KMS-11 (cell line): ENCODE data around the gene SLC39A10.
"Not testable (repeated sequence)": the region's sequence is repeated elsewhere in the genome, so short reads cannot be mapped to it uniquely, and the experiment has no call there.

Experiments used
- H2AFZ ChIP-seq: fragments of 200-600 bp; sonication (generic); 2 replicates; pipeline ENCODE4 v1.6.1; 2016; ENCODE audit warnings: antibody characterized with exemption, mixed run types, low read depth
- H3K27ac ChIP-seq: fragments of 200-600 bp; sonication (generic); 2 replicates; pipeline ENCODE4 v1.6.1; 2016; ENCODE audit warnings: mild to moderate bottlenecking, mixed run types
- H3K27me3 ChIP-seq: fragments of 200-600 bp; sonication (generic); 2 replicates; pipeline ENCODE4 v1.6.1; 2017; ENCODE audit warnings: mild to moderate bottlenecking, low read depth, mixed run types, moderate library complexity; ENCODE audit not compliant: insufficient read depth
- H3K36me3 ChIP-seq: fragments of 200-600 bp; sonication (generic); 2 replicates; pipeline ENCODE4 v1.6.1; 2017; ENCODE audit warnings: mild to moderate bottlenecking, mixed run types; ENCODE audit not compliant: insufficient read depth
- H3K4me1 ChIP-seq: fragments of 200-600 bp; sonication (generic); 2 replicates; pipeline ENCODE4 v1.6.1; 2016; ENCODE audit warnings: mild to moderate bottlenecking, low read depth, mixed run types; ENCODE audit not compliant: poor library complexity, severe bottlenecking
- H3K4me2 ChIP-seq: fragments of 200-600 bp; sonication (generic); 2 replicates; pipeline ENCODE4 v1.7.0; 2016; ENCODE audit warnings: mild to moderate bottlenecking, mixed run types
- H3K4me3 ChIP-seq: fragments of 200-600 bp; sonication (generic); IDR thresholded peaks from 2 replicates; pipeline ENCODE4 v1.6.1; 2017; ENCODE audit warnings: low read depth, low read length, mixed read lengths; ENCODE audit not compliant: insufficient read depth
- H3K79me2 ChIP-seq: fragments of 200-600 bp; sonication (generic); 2 replicates; pipeline ENCODE4 v1.6.1; 2016; ENCODE audit warnings: low read depth, mixed run types; ENCODE audit not compliant: insufficient read depth
- H3K9ac ChIP-seq: fragments of 200-600 bp; sonication (generic); 2 replicates; pipeline ENCODE4 v1.6.1; 2016; ENCODE audit warnings: mild to moderate bottlenecking, mixed run types
- H4K20me1 ChIP-seq: fragments of 200-600 bp; sonication (generic); 2 replicates; pipeline ENCODE4 v1.6.1; 2016; ENCODE audit warnings: mild to moderate bottlenecking, mixed run types; ENCODE audit not compliant: insufficient read depth
- TF ChIP-seq, protein P1 (sequence below): fragments of 200-600 bp; sonication (generic); conservative IDR thresholded peaks from 2 replicates; pipeline ENCODE4 v1.6.1; 2017; ENCODE audit warnings: low read depth, mild to moderate bottlenecking, antibody characterized with exemption, low read length, moderate library complexity, mixed read lengths

Gene SLC39A10

DNA sequence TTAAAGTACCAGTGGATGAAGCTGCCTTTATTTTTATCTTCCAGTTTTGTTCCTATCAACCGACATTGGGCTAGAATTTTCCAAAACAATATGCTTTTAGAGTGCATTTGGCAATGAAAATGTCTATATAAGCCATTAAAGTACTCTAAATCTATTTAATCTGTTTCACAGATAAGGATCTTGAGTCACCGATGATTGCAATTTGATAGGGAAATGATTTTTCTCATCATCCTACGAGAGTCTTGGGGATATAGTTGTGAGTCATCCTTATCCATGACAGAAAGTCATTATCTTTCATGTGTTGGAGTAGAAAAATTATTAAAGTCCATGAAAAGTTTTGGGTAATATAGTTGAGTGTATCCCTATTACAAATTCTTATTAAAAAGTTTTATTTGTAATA is 26.1 kb downstream of the SLC39A10 start:
- no peak overlapping the region for H3K27ac ChIP-seq
- no peaks in the 10 kb centered on the region for H3K27me3 ChIP-seq
- no peak overlapping the region for H3K4me2 ChIP-seq
- no peaks in the 10 kb centered on the region for H4K20me1 ChIP-seq
- TF ChIP-seq, protein P1, sequence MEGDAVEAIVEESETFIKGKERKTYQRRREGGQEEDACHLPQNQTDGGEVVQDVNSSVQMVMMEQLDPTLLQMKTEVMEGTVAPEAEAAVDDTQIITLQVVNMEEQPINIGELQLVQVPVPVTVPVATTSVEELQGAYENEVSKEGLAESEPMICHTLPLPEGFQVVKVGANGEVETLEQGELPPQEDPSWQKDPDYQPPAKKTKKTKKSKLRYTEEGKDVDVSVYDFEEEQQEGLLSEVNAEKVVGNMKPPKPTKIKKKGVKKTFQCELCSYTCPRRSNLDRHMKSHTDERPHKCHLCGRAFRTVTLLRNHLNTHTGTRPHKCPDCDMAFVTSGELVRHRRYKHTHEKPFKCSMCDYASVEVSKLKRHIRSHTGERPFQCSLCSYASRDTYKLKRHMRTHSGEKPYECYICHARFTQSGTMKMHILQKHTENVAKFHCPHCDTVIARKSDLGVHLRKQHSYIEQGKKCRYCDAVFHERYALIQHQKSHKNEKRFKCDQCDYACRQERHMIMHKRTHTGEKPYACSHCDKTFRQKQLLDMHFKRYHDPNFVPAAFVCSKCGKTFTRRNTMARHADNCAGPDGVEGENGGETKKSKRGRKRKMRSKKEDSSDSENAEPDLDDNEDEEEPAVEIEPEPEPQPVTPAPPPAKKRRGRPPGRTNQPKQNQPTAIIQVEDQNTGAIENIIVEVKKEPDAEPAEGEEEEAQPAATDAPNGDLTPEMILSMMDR = no peak
- no peak overlapping the region for H3K4me3 ChIP-seq
- no peaks in the 10 kb centered on the region for H3K79me2 ChIP-seq
- no peak overlapping the region for H2AFZ ChIP-seq
- no peak overlapping the region for H3K9ac ChIP-seq
- H3K36me3 ChIP-seq = no peaks in the 10 kb centered on the region
- no peaks in the 10 kb centered on the region for H3K4me1 ChIP-seq

DNA sequence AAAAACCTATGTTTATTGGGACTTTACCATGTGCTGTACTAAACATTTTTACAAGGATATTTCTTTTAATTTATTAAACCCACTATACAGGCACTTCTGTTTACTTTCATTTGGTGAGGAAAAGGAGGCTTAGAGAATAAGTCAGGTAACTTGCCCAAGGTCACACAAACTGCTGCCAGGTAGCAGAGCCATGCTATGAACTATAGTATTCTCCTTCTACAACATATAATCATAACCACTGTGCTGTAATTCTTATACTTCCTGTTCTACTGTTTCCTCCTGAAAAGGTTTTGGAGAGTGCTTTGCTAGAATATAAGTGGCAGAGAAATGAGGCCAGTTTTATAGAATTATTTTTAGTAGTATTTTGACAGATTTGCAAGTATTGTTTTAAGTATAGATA is 29.5 kb downstream of the SLC39A10 start:
- H3K4me2 ChIP-seq = no peak overlapping the region
- H3K4me1 ChIP-seq = no peaks in the 10 kb centered on the region
- TF ChIP-seq, protein P1 = no peak
- no peak overlapping the region for H2AFZ ChIP-seq
- no peaks in the 10 kb centered on the region for H4K20me1 ChIP-seq
- no peak overlapping the region for H3K9ac ChIP-seq
- H3K36me3 ChIP-seq = no peaks in the 10 kb centered on the region
- H3K27ac ChIP-seq = no peak overlapping the region
- no peaks in the 10 kb centered on the region for H3K27me3 ChIP-seq
- no peaks in the 10 kb centered on the region for H3K79me2 ChIP-seq
- no peak overlapping the region for H3K4me3 ChIP-seq

DNA sequence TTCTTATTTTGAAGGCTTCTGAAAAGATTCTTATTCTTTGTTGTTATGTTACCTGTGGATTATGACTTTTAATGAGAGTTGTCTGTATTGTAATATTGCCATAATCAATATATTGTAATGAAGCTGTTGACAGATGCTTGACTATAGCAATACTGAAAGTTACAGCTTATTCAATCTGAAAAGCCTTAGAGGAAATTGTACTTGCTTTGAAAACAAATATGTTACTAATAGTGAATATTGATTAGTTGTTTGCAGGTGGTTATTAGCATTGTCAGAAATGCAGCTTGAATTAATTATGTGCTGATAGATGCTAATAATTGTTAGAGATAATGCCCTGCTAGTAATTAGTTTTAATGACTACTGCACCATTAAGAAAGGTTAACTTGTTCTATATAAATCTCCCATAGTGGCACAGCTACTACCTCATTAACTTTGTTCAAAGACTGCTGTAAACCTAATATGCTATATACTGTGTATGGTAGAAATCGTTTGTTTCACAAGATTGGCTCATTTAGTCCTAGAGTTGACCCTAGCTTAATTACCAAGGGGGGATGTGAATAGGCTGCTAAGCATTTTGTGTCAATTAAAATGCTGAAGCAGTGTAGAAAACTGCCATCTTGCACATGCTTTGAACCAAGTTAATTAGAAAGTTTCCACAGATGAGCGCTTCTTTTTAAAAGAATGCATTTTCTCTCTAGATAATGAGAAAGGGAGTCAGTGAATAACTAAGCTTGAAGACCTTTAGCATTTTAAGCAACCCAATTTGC is 30.5 kb downstream of the SLC39A10 start:
- H3K27ac ChIP-seq = no peak overlapping the region
- no peak overlapping the region for H3K9ac ChIP-seq
- no peaks in the 10 kb centered on the region for H3K36me3 ChIP-seq
- H3K4me2 ChIP-seq = no peak overlapping the region
- H3K4me3 ChIP-seq = no peak overlapping the region
- H2AFZ ChIP-seq = no peak overlapping the region
- TF ChIP-seq, protein P1 = no peak
- H4K20me1 ChIP-seq = no peaks in the 10 kb centered on the region
- no peaks in the 10 kb centered on the region for H3K4me1 ChIP-seq
- H3K79me2 ChIP-seq = no peaks in the 10 kb centered on the region
- H3K27me3 ChIP-seq = no peaks in the 10 kb centered on the region

DNA sequence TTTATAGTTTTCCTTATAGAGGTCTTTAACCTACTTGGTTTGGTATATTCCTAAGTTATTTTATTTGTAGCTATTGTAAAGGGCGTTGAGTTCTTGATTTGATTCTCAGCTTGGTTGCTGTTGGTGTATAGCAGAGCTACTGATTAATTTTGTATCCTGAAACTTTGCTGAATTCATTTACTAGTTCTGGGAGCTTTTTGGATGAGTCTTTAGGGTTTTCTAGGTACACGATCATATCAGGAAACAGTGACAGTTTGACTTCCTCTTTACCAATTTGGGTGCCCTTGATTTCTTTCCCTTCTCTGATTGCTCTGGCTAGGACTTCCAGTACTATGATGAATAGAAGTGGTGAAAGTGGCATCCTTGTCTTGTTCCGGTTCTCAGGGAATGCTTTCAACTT is 35.5 kb downstream of the SLC39A10 start:
- not testable (repeated sequence) for H2AFZ ChIP-seq, H3K27me3 ChIP-seq, H3K27ac ChIP-seq, H3K36me3 ChIP-seq, H3K79me2 ChIP-seq, H4K20me1 ChIP-seq, H3K4me3 ChIP-seq, H3K4me2 ChIP-seq, H3K9ac ChIP-seq, H3K4me1 ChIP-seq

DNA sequence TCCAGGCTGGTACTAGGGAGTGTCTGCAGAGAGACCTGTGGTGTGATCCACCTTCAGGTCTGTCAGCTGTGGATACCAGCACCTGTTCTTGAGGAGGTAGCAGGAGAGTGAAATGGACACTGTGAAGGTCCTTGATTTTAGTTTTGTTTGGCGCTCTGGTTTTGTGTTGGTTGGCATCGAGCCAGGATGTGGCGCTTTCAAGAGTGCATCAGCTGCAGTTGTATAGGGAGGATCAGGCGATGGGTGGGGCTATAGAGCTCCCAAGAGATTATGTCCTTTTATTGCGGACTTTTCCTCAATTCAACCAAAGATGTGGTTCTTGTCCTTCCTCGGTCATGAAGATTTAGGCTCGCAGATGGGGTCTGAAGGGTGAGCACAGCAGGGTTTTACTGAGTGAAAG is 37.5 kb downstream of the SLC39A10 start:
- no peaks in the 10 kb centered on the region for H4K20me1 ChIP-seq
- no peak overlapping the region for H2AFZ ChIP-seq
- H3K4me2 ChIP-seq = no peak overlapping the region
- H3K4me3 ChIP-seq = no peak overlapping the region
- H3K36me3 ChIP-seq = no peaks in the 10 kb centered on the region; the same call in 1 of the 2 replicates
- no peaks in the 10 kb centered on the region for H3K27me3 ChIP-seq
- no peaks in the 10 kb centered on the region for H3K79me2 ChIP-seq
- no peak overlapping the region for H3K27ac ChIP-seq
- TF ChIP-seq, protein P1 = no peak
- no peaks in the 10 kb centered on the region for H3K4me1 ChIP-seq
- no peak overlapping the region for H3K9ac ChIP-seq
